Superior temporal gyrus (tissue), 1 donor: ENCODE data around the gene SLX1A.
"Not testable (repeated sequence)": the region's sequence is repeated elsewhere in the genome, so short reads cannot be mapped to it uniquely, and the experiment has no call there.

ENCODE experiments used
- DNase-seq: peaks from one replicate; pipeline ENCODE4 v3.0.0-alpha.2; 2016; ENCODE audit errors: extremely low spot score

The SLX1A gene

DNA sequence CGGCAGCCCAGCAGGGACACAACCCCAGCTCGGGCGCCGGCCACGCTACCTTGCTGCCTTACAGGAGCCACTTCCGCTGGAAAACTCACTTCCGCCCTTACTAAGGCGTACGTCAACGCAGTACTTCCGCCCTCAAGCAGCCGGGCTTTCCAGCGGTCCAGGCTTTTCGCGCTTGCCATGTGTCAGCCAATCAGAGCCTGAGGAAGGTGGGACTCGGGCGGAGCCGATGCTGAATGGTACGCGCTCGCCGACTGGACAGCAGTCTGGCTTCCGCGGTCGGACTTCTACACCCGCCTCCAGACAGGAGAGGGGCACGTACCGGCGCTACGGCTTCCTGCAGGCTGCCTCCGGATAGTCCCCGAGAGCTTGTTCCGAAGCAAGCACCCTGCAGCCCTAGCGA, at the start of gene SLX1A, which contains the start of gene BOLA2B:
SLX1A (plus strand) TSS at position 261 of the 400 bp plus-strand sequence. CDS start 210 bp downstream, outside the sequence.
BOLA2B (minus strand) TSS at position 52 of the 400 bp plus-strand sequence. CDS start 71 bp downstream, outside the sequence.
- DNase-seq = not testable (repeated sequence)

DNA sequence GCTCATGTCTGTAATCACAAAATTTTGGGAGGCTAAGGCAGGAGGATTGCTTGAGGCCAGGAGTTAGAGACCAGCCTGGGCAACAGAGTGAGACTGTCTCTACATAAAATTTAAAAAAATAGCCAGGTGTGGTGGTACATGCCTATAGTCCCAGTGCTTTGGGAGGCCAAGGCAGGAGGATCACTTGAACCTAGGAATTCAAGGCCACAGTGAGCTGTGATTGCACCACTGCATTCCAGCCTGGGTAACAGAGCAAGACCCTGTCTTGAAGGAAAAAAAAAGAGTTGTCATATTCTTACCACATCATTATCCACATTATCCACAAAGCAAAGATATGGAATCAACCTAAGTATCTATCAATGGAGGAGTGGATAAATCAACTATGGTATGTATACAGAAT, 49.7 kb upstream of the SLX1A start:
- DNase-seq = no peak

DNA sequence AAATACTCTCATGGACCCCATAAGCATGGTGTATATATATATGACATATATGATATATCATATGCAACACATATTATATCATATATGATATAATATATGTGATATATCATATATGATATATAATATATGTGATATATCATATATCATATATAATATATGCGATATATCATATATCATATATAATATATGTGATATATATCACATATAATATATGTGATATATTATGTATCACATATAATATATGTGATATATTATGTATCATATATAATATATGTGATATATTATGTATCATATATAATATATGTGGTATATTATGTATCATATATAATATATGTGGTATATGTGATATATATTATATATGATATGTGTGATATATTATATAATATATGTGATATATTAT, 48.8 kb upstream of the SLX1A start:
- DNase-seq = no peak

GRCh38 chr16:30145657-30146056, 48.0 kb upstream of the SLX1A start:
- peak; percentile 56 for DNase-seq

DNA sequence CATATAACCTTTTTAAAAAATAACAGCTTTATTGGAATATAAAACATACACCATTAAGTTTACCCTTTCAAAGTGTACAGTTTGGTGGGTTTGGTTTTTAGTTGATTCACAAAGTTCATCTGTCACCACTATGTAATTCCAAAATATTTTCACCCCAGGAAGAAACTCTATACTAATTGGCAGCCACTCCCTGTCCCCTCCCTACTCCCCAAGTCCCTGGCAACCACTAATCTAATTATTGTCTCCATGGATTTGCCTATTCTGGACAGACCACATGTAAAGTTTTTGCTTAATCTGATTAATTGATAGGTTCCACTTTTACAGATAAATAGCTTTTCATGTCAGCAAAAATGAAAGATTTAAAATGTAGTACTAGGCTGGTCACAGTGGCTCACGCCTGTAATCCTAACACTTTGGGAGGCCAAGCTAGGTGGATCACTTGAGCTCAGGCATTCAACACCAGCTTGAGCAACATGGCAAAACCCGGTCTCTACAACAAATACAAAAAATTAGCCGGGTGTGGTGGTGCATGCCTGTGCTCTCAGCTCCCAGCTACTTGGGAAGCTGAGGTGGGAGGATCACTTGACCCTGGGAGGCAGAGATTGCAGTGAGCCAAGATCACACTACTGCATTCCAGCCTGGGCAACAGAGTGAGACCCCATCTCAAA, 45.7 kb upstream of the SLX1A start:
- DNase-seq = no peak

DNA sequence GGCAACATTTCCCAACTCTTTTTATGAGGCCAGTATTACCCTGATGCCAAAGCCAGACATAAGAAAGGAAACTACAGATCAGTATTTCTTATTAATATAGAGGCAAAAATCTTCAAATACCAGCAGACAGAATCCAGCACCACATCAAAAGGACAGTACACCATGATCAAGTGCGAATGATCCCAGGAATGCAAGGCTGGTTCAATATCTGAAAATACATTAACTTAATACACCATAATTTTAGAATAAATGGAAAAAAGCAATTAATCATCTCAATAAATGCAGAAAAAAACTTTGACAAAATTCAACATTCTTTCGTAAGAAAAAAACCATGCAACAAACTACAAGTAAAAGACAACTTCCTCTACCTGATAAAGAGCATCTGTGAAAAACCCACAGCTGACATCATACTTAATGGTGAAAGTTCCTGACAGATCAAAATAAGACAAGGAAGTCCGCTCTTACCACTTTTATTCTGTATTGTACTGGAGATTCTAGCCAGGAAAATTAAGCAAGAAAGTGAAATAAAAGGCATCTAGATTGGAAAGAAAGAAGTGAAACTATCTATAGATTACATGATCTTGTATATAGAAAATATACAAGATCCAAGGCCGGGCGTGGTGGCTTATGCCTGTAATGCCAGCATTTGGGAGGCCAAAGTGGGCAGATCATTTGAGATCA, 44.3 kb upstream of the SLX1A start:
- no peak for DNase-seq

GRCh38 chr16:30151091-30151490, 42.6 kb upstream of the SLX1A start:
- DNase-seq = no peak

- no peak for DNase-seq
Measured at GRCh38 chr16:30152517-30152916, 41.2 kb upstream of the SLX1A start.

DNA sequence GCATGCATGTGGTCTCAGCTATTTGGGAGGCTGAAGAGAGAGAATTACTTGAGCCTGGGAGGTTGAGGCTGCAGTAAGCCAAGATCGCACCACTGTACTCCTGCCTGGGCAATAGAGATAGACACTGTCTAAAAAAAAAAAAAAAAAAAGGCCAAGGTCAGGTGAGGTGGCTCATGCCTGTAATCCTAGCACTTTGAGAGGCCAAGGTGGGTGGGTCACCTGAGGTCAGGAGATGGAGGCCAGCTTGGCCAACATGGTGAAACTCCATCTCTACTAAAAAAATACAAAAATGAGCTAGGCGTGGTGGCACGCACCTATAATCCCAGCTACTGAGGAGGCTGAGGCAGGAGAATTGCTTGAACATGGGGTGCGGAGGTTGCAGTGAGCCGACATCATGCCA, 38.5 kb upstream of the SLX1A start:
- no peak for DNase-seq

DNA sequence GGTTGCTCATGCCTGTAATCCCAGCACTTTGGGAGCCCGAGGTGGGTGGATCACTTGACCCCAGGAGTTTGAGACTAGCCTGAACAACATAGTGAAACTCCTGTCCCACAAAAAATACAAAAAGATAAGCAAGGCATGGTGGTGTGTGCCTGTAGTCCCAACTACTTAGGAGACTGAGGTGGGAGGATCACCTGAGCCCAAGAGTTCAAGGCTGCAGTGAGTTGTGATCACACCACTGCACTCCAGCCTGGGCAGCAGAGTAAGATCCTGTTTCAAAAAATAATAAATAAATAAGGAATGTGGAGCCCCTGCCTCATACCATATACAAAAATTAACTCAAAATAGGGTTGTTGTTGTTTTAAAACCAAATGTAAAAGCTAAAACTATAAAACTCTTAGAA, 36.5 kb upstream of the SLX1A start:
- DNase-seq = no peak

GRCh38 chr16:30163538-30163937, 30.1 kb upstream of the SLX1A start:
- DNase-seq = no peak

- peak; percentile 19 for DNase-seq
Measured at GRCh38 chr16:30166202-30166902, 27.3 kb upstream of the SLX1A start.

DNA sequence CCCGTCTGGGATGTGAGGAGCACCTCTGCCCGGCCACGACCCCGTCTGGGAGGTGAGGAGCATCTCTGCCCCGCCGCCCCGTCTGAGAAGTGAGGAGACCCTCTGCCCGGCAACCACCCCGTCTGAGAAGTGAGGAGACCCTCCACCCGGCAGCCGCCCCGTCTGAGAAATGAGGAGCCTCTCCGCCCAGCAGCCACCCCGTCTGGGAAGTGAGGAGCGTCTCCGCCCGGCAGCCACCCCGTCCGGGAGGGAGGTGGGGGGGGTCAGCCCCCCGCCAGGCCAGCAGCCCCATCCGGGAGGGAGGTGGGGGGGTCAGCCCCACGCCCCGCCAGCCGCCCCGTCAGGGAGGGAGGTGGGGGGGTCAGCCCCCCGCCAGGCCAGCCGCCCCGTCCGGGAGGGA, 24.9 kb upstream of the SLX1A start:
- DNase-seq = not testable (repeated sequence)

- DNase-seq = not testable (repeated sequence)
Measured at GRCh38 chr16:30169416-30169815, 24.3 kb upstream of the SLX1A start.

DNA sequence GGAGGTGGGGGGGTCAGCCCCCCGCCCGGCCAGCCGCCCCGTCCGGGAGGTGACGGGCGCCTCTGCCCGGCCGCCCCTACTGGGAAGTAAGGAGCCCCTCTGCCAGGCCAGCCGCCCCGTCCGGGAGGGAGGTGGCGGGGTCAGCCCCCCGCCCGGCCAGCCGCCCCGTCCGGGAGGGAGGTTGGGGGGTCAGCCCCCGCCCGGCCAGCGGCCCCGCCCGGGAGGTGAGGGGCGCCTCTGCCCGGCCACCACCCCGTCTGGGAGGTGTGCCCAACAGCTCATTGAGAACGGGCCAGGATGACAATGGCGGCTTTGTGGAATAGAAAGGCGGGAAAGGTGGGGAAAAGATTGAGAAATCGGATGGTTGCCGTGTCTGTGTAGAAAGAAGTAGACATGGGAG, 23.5 kb upstream of the SLX1A start:
- not testable (repeated sequence) for DNase-seq

DNA sequence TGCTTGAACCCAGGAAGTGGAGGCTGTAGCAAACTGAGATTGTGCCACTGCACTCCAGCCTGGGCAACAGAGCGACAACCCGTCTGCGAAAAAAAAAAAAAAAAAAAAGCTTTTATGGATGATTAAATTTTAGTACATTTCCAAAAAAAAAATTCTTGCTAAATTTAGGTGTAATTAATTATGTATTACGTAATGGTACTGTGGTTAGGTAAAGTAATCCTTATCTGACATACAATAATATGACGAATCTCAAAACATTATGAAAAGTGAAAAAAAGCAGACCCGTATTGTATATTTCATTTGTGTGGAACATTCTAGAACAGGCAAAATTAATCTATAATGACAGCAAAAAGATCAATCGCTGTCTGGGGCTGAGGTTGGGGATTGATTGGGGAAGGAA, 20.6 kb upstream of the SLX1A start:
- no peak for DNase-seq

DNA sequence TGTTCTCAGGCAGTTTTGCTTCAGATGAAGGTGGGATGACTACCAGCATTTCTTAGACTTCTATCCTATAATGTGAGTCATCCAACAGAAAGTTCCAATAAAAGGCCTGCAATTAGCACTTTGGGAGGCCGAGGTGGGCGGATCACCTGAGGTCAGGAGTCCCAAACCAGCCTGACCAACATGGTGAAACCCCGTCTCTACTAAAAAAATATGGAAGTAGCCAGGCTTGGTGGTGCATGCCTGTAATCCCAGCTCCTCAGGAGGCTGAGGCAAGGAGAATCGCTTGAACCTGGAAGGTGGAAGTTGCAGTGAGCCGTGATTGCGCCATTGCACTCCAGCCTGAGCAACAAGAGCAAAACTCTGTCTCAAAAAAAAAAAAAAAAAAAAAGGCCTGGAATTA, 16.8 kb upstream of the SLX1A start:
- not testable (repeated sequence) for DNase-seq

DNA sequence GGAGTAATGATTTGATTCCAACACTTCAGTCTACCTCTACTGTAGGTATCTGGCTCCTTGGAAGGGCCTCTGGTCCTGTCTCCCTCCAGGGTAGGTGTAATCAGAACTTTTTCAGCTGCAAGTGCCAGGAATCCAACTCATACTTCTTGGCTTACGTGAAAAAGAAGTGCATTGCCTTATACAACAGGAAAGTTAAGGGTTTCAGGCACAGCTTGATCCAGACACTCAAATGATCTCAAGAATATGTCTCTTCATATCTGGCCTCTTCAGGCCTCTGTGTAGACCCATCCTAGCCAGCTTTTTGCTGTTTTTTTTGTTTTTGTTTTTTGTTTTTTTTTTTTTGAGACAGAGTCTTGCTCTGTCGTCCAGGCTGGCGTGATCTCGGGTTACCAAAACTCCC, 14.5 kb upstream of the SLX1A start:
- DNase-seq = no peak

GRCh38 chr16:30179931-30180330, 13.7 kb upstream of the SLX1A start:
- DNase-seq = no peak

- DNase-seq = no peak
Measured at GRCh38 chr16:30180741-30181140, 12.9 kb upstream of the SLX1A start.

DNA sequence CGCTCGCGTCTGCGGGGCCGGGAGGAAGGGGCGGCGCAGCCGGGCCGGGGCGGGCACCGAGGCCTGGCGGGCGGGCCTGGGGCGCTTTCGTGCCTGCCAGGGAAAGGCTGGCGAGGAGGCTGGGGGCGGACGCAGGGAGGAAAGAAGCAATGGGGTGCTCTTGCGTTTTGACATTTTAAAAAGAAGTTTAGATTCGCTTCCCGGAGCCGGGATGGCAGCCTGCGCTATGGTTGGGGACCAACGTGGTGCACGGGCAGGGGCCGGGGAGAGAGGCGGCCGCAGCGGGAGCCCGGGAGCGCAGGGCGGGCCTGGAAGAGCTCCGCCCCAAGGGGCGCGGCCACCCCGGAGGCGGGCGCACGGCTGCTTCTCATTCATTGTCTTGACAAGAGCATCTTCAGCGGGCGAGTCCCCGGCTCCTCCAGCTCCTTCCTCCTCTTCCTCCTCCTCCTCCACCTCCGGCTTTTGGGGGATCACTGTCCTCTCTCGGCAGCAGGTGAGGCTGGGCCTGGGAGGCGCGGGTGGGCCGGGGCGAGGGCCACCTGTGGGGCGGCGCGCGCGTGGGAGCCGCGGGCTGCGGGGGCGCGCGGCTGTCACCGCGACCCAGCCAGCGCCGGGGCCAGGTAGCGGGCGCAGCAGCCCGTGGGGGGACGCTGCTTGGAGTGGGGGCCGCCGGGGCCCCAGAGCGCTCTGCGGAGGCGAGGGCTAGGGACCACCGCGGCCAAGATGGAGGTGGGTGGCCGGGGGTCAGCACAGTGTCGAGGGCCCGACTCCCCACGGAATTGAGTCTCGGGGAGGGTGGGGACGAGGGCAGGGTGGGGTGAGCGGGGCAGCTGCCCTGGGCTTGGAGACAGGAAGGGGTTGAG, 10.2 kb upstream of the SLX1A start, which contains the start of gene CORO1A:
CORO1A (plus strand) TSS at position 370 of the 863 bp plus-strand sequence. CDS start 1,608 bp downstream, outside the sequence.
- peak; percentile 81 for DNase-seq
